WTC11 (cell line): ENCODE measurements around the gene ANKIB1.

ENCODE experiments used
- ESRRA ChIP-seq: sonication (generic); formaldehyde crosslinking; IDR thresholded peaks from 2 replicates; pipeline ENCODE4 v1.8.1; 2022; ENCODE audit warnings: mild to moderate bottlenecking, missing genetic modification reagents, borderline replicate concordance
- FOXJ3 ChIP-seq: sonication (generic); formaldehyde crosslinking; IDR thresholded peaks from 2 replicates; pipeline ENCODE4 v1.9.0; 2021; ENCODE audit warnings: missing genetic modification reagents, mild to moderate bottlenecking, borderline replicate concordance
- ZMAT4 ChIP-seq: fragments of 250-450 bp; sonication (Bioruptor Pico); IDR thresholded peaks from 2 replicates; pipeline ENCODE4 v1.9.0; 2021; ENCODE audit warnings: mild to moderate bottlenecking
- ZNF423 ChIP-seq: fragments of 250-450 bp; sonication (Bioruptor Pico); IDR thresholded peaks from 2 replicates; pipeline ENCODE4 v2.1.2; 2022; ENCODE audit warnings: mild to moderate bottlenecking, moderate library complexity
- TF ChIP-seq, protein P1 (sequence below): fragments of 200-600 bp; IDR thresholded peaks from 2 replicates; pipeline ENCODE4 v1.8.0; 2022; ENCODE audit warnings: antibody characterized with exemption
- TF ChIP-seq, protein P2 (sequence below): fragments of 250-450 bp; sonication (Bioruptor Pico); IDR thresholded peaks from 2 replicates; pipeline ENCODE4 v2.1.2; 2022; ENCODE audit warnings: mild to moderate bottlenecking, moderate library complexity

GRCh38 chr7:92275327-92275726 is 29.6 kb downstream of the ANKIB1 start:
- TF ChIP-seq ZNF423 = no peak
- no peak for TF ChIP-seq FOXJ3 (CRISPR knock-in tag)
- TF ChIP-seq, protein P1, sequence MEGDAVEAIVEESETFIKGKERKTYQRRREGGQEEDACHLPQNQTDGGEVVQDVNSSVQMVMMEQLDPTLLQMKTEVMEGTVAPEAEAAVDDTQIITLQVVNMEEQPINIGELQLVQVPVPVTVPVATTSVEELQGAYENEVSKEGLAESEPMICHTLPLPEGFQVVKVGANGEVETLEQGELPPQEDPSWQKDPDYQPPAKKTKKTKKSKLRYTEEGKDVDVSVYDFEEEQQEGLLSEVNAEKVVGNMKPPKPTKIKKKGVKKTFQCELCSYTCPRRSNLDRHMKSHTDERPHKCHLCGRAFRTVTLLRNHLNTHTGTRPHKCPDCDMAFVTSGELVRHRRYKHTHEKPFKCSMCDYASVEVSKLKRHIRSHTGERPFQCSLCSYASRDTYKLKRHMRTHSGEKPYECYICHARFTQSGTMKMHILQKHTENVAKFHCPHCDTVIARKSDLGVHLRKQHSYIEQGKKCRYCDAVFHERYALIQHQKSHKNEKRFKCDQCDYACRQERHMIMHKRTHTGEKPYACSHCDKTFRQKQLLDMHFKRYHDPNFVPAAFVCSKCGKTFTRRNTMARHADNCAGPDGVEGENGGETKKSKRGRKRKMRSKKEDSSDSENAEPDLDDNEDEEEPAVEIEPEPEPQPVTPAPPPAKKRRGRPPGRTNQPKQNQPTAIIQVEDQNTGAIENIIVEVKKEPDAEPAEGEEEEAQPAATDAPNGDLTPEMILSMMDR = no peak
- TF ChIP-seq, protein P2, sequence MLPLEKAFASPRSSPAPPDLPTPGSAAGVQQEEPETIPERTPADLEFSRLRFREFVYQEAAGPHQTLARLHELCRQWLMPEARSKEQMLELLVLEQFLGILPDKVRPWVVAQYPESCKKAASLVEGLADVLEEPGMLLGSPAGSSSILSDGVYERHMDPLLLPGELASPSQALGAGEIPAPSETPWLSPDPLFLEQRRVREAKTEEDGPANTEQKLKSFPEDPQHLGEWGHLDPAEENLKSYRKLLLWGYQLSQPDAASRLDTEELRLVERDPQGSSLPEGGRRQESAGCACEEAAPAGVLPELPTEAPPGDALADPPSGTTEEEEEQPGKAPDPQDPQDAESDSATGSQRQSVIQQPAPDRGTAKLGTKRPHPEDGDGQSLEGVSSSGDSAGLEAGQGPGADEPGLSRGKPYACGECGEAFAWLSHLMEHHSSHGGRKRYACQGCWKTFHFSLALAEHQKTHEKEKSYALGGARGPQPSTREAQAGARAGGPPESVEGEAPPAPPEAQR (CRISPR knock-in tag) = no peak
- TF ChIP-seq ESRRA (CRISPR knock-in tag) = no peak
- TF ChIP-seq ZMAT4 (CRISPR knock-in tag) = no peak
